K562 (cell line): Measurements from ENCODE around the gene SPDYA. TPM values are rescaled to one million over a fixed set of nuclear protein-coding genes. Genes with fewer than 3 reads are reported as not detected.

Experiments
- ASH1L ChIP-seq: fragments of 450-650 bp; IDR thresholded peaks from 2 replicates; pipeline ENCODE4 v1.6.1; 2018; ENCODE audit warnings: borderline replicate concordance, mild to moderate bottlenecking, low read depth; ENCODE audit not compliant: partially characterized antibody
- ATF1 ChIP-seq, 2 experiments: fragments of 450-650 bp in 1 of 2; IDR thresholded peaks; 2 replicates each; pipeline ENCODE4 v1.6.1; 2016; ENCODE audit warnings: missing compliant biosample characterization in 1 of 2, missing genetic modification characterization in 1 of 2
- E2F3 ChIP-seq: fragments of 250-450 bp; sonication (Bioruptor Pico); IDR thresholded peaks from 2 replicates; pipeline ENCODE4 v1.4.0; 2020; ENCODE audit warnings: mild to moderate bottlenecking
- EP400 ChIP-seq: fragments of 450-650 bp; IDR thresholded peaks from 2 replicates; pipeline ENCODE4 v1.6.1; 2017; ENCODE audit warnings: antibody characterized with exemption, mild to moderate bottlenecking, moderate library complexity
- GATAD2A ChIP-seq: fragments of 450-650 bp; IDR thresholded peaks from 2 replicates; pipeline ENCODE4 v1.6.1; 2017
- GTF2F1 ChIP-seq: IDR thresholded peaks from 2 replicates; pipeline ENCODE4 v1.6.1; 2011; ENCODE audit warnings: low read depth, low read length, improper control_type of control experiment
- HLTF ChIP-seq: fragments of 450-650 bp; IDR thresholded peaks from 2 replicates; pipeline ENCODE4 v1.6.1; 2016
- HMGN3 ChIP-seq: IDR thresholded peaks from 2 replicates; pipeline ENCODE4 v1.6.1; 2011; ENCODE audit warnings: borderline replicate concordance, low read depth, mild to moderate bottlenecking, mixed read lengths, low read length; ENCODE audit not compliant: insufficient read length; ENCODE audit errors: extremely low read depth
- HSF4 ChIP-seq: fragments of 250-450 bp; sonication (Bioruptor Pico); IDR thresholded peaks from 2 replicates; pipeline ENCODE4 v2.1.2; 2022; ENCODE audit warnings: mild to moderate bottlenecking, moderate library complexity, borderline replicate concordance
- ILK ChIP-seq: fragments of 450-650 bp; IDR thresholded peaks from 2 replicates; pipeline ENCODE4 v1.6.1; 2016; ENCODE audit warnings: missing genetic modification characterization, low read depth, mild to moderate bottlenecking, missing compliant biosample characterization, moderate library complexity, borderline replicate concordance
- KDM5B ChIP-seq: fragments of 200-600 bp; sonication (generic); IDR thresholded peaks from 2 replicates; pipeline ENCODE4 v1.6.1; 2012; ENCODE audit warnings: low read depth, mild to moderate bottlenecking, moderate library complexity, low read length, control low read depth, inconsistent platforms; ENCODE audit not compliant: insufficient replicate concordance
- KLF1 ChIP-seq: fragments of 450-650 bp; IDR thresholded peaks from 2 replicates; pipeline ENCODE4 v1.6.1; 2016; ENCODE audit warnings: missing genetic modification characterization, missing compliant biosample characterization
- LEF1 ChIP-seq: fragments of 450-650 bp; IDR thresholded peaks from 2 replicates; pipeline ENCODE4 v1.6.1; 2016; ENCODE audit warnings: mild to moderate bottlenecking
- MEF2A ChIP-seq: IDR thresholded peaks from 2 replicates; pipeline ENCODE4 v1.6.1; 2011; ENCODE audit warnings: low read depth, mild to moderate bottlenecking, low read length, moderate library complexity; ENCODE audit not compliant: control insufficient read depth
- NRF1 ChIP-seq, 2 experiments: fragments of 450-650 bp; IDR thresholded peaks in 1 of 2; conservative IDR thresholded peaks in 1 of 2; 2 replicates each; pipeline ENCODE4 v1.6.1; 2014; ENCODE audit warnings: mild to moderate bottlenecking in 2 of 2
- PBX2 ChIP-seq, 2 experiments: IDR thresholded peaks in 1 of 2; conservative IDR thresholded peaks in 1 of 2; 2 replicates each; pipeline ENCODE4 v1.6.1; 2016; ENCODE audit warnings: low read depth in 2 of 2, mild to moderate bottlenecking in 1 of 2, missing compliant biosample characterization in 1 of 2, missing genetic modification characterization in 1 of 2, moderate library complexity in 1 of 2
- RBFOX2 ChIP-seq: fragments of 200-400 bp; formaldehyde crosslinking; IDR thresholded peaks from 2 replicates; pipeline ENCODE4 v1.6.1; 2017; ENCODE audit warnings: low read depth, mild to moderate bottlenecking, low read length, moderate library complexity
- RBM22 ChIP-seq: fragments of 200-400 bp; formaldehyde crosslinking; IDR thresholded peaks from 2 replicates; pipeline ENCODE4 v1.6.1; 2018; ENCODE audit warnings: low read length, low read depth; ENCODE audit not compliant: poor library complexity, severe bottlenecking
- SMARCA4 ChIP-seq: fragments of 450-650 bp; IDR thresholded peaks from 2 replicates; pipeline ENCODE4 v1.6.1; 2016
- SRSF9 ChIP-seq: fragments of 200-400 bp; formaldehyde crosslinking; IDR thresholded peaks from 2 replicates; pipeline ENCODE4 v1.6.1; 2017; ENCODE audit warnings: low read depth, low read length, borderline replicate concordance
- VEZF1 ChIP-seq: fragments of 200-800 bp; sonication (Bioruptor generic); IDR thresholded peaks from 2 replicates; pipeline ENCODE4 v1.6.1; 2017; ENCODE audit warnings: missing genetic modification characterization, missing compliant biosample characterization
- ZNF511 ChIP-seq: sonication (generic); formaldehyde crosslinking; IDR thresholded peaks from 2 replicates; pipeline ENCODE4 v1.8.0; 2022; ENCODE audit warnings: mild to moderate bottlenecking, missing genetic modification reagents
- polyA plus RNA-seq, 8 experiments: library from polyadenylated mRNA; depleted of rRNA in 4 of 8; stranded (reverse) in 5 of 8; unstranded in 3 of 8; fragments of >200 nt; fragmentation: Nextera tagmentation in 2 of 8; fragmentation: Illumina TruSeq in 1 of 8; extraction: Ambion mirVana in 2 of 8; extraction: Trizol in 1 of 8; gene quantifications; 2 replicates each; pipeline versions ENCODE4 v1.2.1 to v1.2.3, GENCODE V29; 2011 to 2014; ENCODE audit warnings: inconsistent platforms in 1 of 8, missing spikeins in 1 of 8
- total RNA-seq, 7 experiments: library from RNA; depleted of rRNA in 6 of 7; stranded (reverse); fragments of >200 nt in 6 of 7; fragmentation: Illumina TruSeq in 2 of 7; extraction: Trizol in 2 of 7; gene quantifications; 2 replicates each; pipeline versions ENCODE4 v1.2.1 to v1.2.3, GENCODE V29; 2011 to 2021; ENCODE audit warnings: low replicate concordance in 1 of 7

SPDYA gene
- total and polyA plus RNA-seq, 9 of the 15 experiments (the other 6 are each of a cell fraction or from before 2014, with no cell fraction given) = 0.05 to 1.6 (median 0.30) TPM; not detected in 1

GRCh38 chr2:28870146-28870891, 59.7 kb downstream of the SPDYA start, which contains the start of gene TRMT61B (continued):
- peak; percentile 57; the same call in 1 of the 2 replicates for TF ChIP-seq GTF2F1
- TF ChIP-seq ZNF511 = peak; percentile 37; the same call in 1 of the 2 replicates
- TF ChIP-seq SRSF9 = no peak
- peak; percentile 96 to 97 for TF ChIP-seq NRF1 (conservative IDR thresholded peaks at IDR 0.05 in 1 of 2, IDR thresholded peaks at IDR 0.05 in 1 of 2)
- peak; percentile 45; the same call in 1 of the 2 replicates for TF ChIP-seq SMARCA4
- TF ChIP-seq HLTF = 0 out of 2 replicates have a peak, but pooled peaks have one; percentile 19
- no peak for TF ChIP-seq HSF4 (CRISPR knock-in tag)
- TF ChIP-seq KDM5B = peak; percentile 91
- TF ChIP-seq RBFOX2 = peak; percentile 98
- peak; percentile 69; the same call in 1 of the 2 replicates for TF ChIP-seq E2F3
- TF ChIP-seq EP400 = peak; percentile 95
- TF ChIP-seq ASH1L = peak; percentile 51
- TF ChIP-seq HMGN3 = peak; percentile 84
- 0 out of 2 replicates have a peak, but pooled peaks have one; percentile 35 for TF ChIP-seq LEF1
- TF ChIP-seq ATF1 (CRISPR knock-in tag; IDR thresholded peaks at IDR 0.05) = peak; percentile 100
- TF ChIP-seq ATF1 (tag; IDR thresholded peaks at IDR 0.05) = peak; percentile 100
- TF ChIP-seq RBM22 = no peak
- no peak for TF ChIP-seq MEF2A
- TF ChIP-seq PBX2 (CRISPR knock-in tag; IDR thresholded peaks at IDR 0.05; ENCODE audit: low read depth) = no peak
- peak; percentile 73 for TF ChIP-seq PBX2 (tag; conservative IDR thresholded peaks at IDR 0.05; ENCODE audit: low read depth)
- TF ChIP-seq GATAD2A = 0 out of 2 replicates have a peak, but pooled peaks have one; percentile 38
- TF ChIP-seq ILK (tag) = no peak
- peak; percentile 70 for TF ChIP-seq VEZF1 (CRISPR knock-in tag)
- TF ChIP-seq KLF1 = 0 out of 2 replicates have a peak, but pooled peaks have one; percentile 46
